Motor neuron (in vitro differentiated cells): ENCODE results near the gene FOXF2. TPM values are rescaled to one million over a fixed set of nuclear protein-coding genes. Genes with fewer than 3 reads are reported as not detected.
"Not testable (repeated sequence)": the region's sequence is repeated elsewhere in the genome, so short reads cannot be mapped to it uniquely, and the experiment has no call there.

ENCODE experiments used
- ATAC-seq, 8 experiments: fragments of 200-7000 bp; cut with Tn5 transposase; replicated peaks in 6 of 8; 2 replicates each; pipeline ENCODE4 v1.8.0; 2021; ENCODE audit warnings: mild to moderate bottlenecking in 8 of 8, moderate library complexity in 8 of 8
- H3K27ac ChIP-seq, 2 donors: fragments of 250-450 bp; sonication (Bioruptor Pico); 2 replicates each; pipeline ENCODE4 v1.9.0; 2021; ENCODE audit warnings: antibody characterized with exemption in 2 of 2, mild to moderate bottlenecking in 2 of 2, moderate library complexity in 1 of 2
- H3K4me1 ChIP-seq, 2 donors: fragments of 250-450 bp; sonication (Bioruptor Pico); replicated peaks in 1 of 2; 2 replicates each; pipeline ENCODE4 v1.6.1; 2021; ENCODE audit warnings: antibody characterized with exemption in 2 of 2, mild to moderate bottlenecking in 2 of 2, moderate library complexity in 1 of 2
- H3K4me3 ChIP-seq, 5 donors: fragments of 250-450 bp; sonication (Bioruptor Pico); 2 replicates each; pipeline ENCODE4 v1.9.0; 2021; ENCODE audit warnings: antibody characterized with exemption in 5 of 5, mild to moderate bottlenecking in 5 of 5, moderate library complexity in 4 of 5
- WGBS, 10 experiments: fragments of 450-650 bp; shearing (Covaris generic); methylation state at CpG; one replicate each; pipeline ENCODE4 v1.0.0; 2022; 5-methylcytosine and 5-hydroxymethylcytosine counted together
- in situ Hi-C, 9 experiments: fragments of 400-800 bp; cut with MboI; loops; one replicate each; pipeline ENCODE4 v1.15.0; 2021; ENCODE audit warnings: low sequenced_read_pairs in 9 of 9, low pct_unique_long_range_greater_than_20kb in 2 of 9; ENCODE audit not compliant: unreplicated experiment in 9 of 9
- total RNA-seq, 8 experiments: library from RNA; unstranded; fragments of 300-600 nt; gene quantifications; 2 replicates each; pipeline versions ENCODE4 v1.2.3 to v1.2.4, GENCODE V29; 2022

Gene FOXF2
- total RNA-seq, 8 experiments from 2014 or later, result 0.08 to 6.9 (median 0.24) TPM; not detected in 2

DNA sequence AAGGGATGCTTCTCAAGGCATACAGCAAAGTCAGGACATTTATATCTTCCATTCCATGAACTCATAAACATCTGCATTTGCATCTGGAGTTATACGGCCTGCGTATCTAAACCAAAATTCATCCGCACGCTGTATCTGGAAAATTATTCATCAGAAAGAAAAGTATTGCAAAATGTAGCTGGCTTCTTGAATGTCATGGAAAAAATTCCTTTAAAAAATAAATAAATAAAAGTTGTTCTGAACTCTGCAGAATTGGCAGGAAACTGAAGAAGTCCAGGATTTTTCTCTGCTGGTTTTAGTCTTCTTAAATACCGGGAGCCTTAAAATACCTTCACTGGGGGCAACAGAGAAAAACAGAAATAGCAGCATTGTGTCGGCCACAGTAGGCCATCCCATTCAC, 23.7 kb upstream of the FOXF2 start:
- no peak for ATAC-seq
- Histone ChIP-seq H3K27ac (no peak overlapping the region), H3K4me3 (no peak overlapping the region), H3K4me1 (no peaks in the 10 kb centered on the region)
- WGBS, 10 experiments, result 27 to 100% (median 80%) methylated on average over 2 to 6 of the region's 6 CpGs
- in situ Hi-C loops, result no loop called here

DNA sequence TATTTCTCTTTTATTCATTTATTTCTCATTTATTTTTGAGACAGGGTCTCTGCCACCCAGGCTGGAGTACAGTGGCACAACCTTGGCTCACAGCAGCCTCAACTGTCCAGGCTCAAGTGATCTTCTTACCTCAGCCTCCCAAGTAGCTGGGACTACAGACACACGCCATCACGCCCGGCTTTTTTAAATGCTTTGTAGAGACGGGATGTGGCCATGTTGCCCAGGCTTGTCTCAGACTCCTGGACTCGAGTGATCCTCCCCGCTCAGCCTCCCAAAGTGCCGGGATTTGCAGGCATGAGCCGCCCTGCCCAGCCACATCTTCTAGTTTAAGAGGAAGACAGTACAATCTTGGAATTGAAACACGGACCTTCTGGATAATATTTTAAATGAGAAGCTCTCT, 21.6 kb upstream of the FOXF2 start:
- Histone ChIP-seq H3K4me3 (no peak overlapping the region), H3K4me1 (no peaks in the 10 kb centered on the region)
- 60 to 100% (median 83%) methylated on average over 1 to 9 of the region's 9 CpGs; no CpG with 5 or more reads in 2 of the 10 experiments for WGBS, 10 experiments

DNA sequence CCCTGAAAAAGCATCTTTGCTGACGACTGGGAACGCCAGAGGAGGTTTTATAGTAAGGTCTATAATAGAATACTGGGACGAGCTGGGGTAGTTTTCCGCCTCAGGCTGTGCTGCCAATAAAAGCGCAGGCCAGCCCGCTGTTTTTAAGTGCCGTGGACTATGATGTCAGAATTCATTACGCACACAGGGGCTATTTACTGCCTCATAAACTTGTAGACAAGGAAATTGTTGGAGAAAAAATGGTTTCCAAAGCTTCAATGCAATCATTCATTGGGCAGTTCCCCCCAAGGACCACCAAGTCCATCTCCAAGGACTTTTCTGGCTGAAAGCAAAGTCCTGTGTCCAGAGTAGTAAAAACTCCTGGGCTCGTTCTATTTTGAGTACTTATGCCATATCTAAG, 20.4 kb upstream of the FOXF2 start:
- in situ Hi-C loops, result no loop called here
- H3K4me1 ChIP-seq, result no peaks in the 10 kb centered on the region
- H3K4me3 ChIP-seq, result no peak overlapping the region
- H3K27ac ChIP-seq, result no peak overlapping the region
- no peak for ATAC-seq
- WGBS, 10 experiments, result 38 to 92% (median 77%) methylated on average over 2 to 8 of the region's 9 CpGs; no CpG with 5 or more reads in 2 of the 10 experiments

More for the DNA sequence above, 21.6 kb upstream of the FOXF2 start:
- no peak overlapping the region for H3K27ac ChIP-seq
- ATAC-seq, result no peak
- in situ Hi-C loops, result no loop called here

DNA sequence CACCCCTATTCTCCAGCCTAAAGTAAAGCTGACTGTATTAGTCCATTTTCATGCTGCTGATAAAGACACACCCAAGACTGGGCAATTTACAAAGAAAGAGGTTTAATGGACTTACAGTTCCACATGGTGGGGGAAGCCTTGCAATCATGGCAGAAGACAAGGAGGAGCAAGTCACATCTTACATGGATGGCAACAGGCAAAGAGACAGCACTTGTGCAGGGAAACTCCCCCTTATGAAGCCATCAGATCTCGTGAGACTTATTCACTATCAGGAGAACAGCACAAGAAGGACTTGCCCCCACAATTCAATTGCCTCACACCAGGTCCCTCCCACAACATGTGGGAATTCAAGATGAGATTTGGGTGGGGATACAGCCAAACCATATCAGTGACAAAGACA, 19.7 kb upstream of the FOXF2 start:
- H3K27ac ChIP-seq, H3K4me1 ChIP-seq, H3K4me3 ChIP-seq, ATAC-seq, in situ Hi-C loops: not testable (repeated sequence)
- WGBS, 10 experiments, result 43 to 45% (median 43%) methylated on average over 1 of the region's 1 CpG; no CpG with 5 or more reads in 7 of the 10 experiments

DNA sequence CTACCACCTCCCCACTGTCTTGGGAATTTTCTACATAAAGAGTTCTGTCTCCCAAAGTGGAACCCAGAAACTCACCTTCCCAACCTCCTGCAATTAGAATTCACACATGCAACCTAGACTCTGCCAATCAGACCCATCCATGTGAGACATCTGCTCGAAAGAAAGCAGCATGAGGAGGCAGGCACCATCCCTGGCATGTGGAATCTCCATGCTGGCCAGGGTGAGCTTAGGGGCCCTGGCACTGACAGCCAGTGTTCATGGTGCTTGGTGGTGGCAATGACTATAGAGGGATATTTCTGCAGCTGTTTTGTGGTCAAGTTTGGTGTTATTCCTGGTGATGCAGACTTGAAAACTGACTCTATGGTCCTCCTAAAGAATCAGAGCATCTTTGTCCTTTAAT, 17.4 kb upstream of the FOXF2 start:
- no peak for ATAC-seq
- H3K4me3 ChIP-seq, result no peak overlapping the region
- no peak overlapping the region for H3K27ac ChIP-seq
- in situ Hi-C loops, result no loop called here
- no peaks in the 10 kb centered on the region for H3K4me1 ChIP-seq
- 0 to 40% (median 0%) methylated on average over 1 of the region's 1 CpG; no CpG with 5 or more reads in 7 of the 10 experiments for WGBS, 10 experiments

DNA sequence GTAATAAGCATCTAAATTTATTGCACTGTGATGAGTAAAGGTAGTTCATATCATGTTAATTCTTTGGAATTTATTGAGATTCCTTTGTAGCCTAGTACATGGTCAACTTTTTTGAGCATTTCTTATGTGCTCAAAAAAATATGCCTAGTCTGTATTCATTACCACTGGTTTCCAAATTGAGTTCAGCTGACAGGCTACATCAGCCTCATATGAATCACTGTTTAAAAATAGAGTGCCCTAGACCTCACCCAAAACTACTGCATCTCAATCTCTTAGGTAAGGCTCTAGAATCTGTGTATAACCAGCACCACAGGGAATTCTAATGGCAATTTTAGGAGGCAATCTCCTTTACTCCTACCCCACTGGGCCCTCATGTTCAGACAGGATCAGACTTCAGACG, 16.7 kb upstream of the FOXF2 start:
- H3K4me3 ChIP-seq, result no peak overlapping the region
- in situ Hi-C loops, result no loop called here
- ATAC-seq, result peak in 2 of 8 experiments; percentile 57 to 78
- H3K27ac ChIP-seq, result no peak overlapping the region
- no peaks in the 10 kb centered on the region for H3K4me1 ChIP-seq
- WGBS, 10 experiments, result 0 to 60% (median 33%) methylated on average over 1 of the region's 1 CpG; no CpG with 5 or more reads in 6 of the 10 experiments

DNA sequence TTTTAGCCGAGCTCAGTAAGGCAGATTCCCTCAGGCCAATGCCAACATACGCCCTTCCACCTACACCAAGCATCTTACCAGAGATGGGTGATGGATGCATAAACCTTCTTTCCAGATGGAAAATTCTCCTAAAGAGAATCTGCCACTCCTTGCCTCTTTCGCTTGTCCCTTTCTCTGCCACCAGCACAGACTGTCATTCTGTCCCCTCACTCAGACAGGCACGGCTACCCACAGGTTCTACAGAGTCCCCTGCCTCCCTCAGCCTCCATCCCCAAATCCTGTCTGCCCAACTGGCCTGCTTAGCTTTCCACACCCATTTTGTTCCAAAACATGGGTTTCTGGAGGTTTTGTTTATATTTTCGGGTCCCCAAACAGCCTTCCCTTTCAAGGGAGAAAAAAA, 12.7 kb upstream of the FOXF2 start:
- no peak for ATAC-seq
- 38 to 86% (median 67%) methylated on average over 1 to 4 of the region's 5 CpGs; no CpG with 5 or more reads in 1 of the 10 experiments for WGBS, 10 experiments
- Histone ChIP-seq H3K27ac (no peak overlapping the region), H3K4me3 (no peak overlapping the region), H3K4me1 (peaks cover 0 to 2% of the 10 kb centered on the region in 2 donors)
- in situ Hi-C loops, result loop anchor here in 8 of 9 experiments (25.0 kb wide), 2 partner anchors 589 to 789 kb away; no protein-coding TSS in a partner anchor

DNA sequence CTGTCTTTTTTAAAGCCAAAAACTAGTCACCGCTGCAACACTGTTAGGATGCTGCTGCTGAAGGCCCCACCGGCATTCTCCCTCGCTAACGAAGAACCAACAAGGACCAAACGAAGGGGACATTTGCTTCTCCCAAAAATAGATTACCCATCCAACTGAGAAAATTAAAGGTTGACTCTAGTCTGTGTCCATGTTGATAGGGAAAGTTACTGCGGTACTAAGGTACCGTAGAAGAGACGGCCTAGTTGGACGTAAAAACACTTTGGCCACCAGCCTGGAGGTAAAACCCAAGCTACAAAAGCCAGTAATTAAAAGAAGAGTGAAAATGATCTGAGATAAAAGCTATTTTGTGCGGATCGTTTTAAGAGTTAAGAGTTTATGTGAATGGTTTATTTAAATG, 11.8 kb upstream of the FOXF2 start:
- Histone ChIP-seq H3K27ac (no peak overlapping the region), H3K4me1 (peaks cover 2 to 5% of the 10 kb centered on the region in 2 donors), H3K4me3 (no peak overlapping the region)
- ATAC-seq, result no peak
- in situ Hi-C loops, result loop anchor here in 8 of 9 experiments (25.0 kb wide), 2 partner anchors 590 to 790 kb away; no protein-coding TSS in a partner anchor
- WGBS, 10 experiments, result 6 to 100% (median 32%) methylated on average over 1 to 9 of the region's 11 CpGs; no CpG with 5 or more reads in 1 of the 10 experiments

DNA sequence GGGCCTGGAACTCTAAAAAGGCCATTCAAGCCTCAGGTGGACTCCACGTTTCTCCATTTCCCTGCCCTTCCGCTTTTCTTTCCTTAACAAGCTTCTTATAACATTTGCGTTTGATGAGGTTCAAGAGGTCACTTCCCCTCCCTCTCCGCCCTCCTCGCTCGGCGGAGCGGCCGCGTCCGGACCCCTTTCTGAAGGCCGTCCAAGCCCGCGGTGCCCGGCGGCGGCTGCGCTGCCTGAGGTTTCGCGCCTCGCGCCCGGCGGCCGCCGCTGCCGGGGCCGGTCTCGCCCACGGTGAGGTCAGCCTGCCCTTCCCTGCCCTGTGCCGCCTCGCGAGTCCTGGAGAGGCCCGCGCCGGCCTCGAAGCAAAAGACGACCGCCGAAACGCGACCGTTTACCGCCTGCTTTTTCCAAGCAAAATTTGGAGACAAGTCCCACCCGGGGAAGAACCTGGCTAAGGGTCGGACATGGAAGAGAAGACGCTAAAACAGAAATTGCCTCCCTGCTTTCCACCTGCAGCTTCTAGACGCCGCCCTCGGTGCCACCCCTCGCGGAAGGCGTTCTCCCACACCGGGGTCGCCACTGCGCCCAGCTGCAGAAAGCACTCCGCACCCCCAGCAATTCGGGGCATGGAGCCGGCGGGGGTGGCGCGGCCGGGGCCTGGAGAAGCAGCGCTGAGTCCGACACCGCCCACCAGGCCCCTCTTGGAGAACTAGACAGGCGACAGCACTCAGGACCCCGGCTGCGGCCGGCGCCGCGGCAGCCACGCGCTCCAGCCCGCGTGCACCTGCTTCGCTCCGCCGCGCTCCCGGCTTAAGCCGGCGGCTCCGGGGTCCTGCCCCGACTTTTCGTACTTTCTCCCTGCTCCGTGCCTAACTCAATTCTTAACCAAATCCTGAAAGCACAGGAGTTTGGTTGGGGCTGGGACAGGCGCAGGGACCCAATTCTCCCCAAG, 11.0 kb upstream of the FOXF2 start:
- Histone ChIP-seq H3K4me3 (no peak overlapping the region), H3K27ac (no peak overlapping the region), H3K4me1 (peaks cover 2 to 5% of the 10 kb centered on the region in 2 donors)
- in situ Hi-C loops, result loop anchor here in 8 of 9 experiments (25.0 kb wide), 2 partner anchors 591 to 791 kb away; no protein-coding TSS in a partner anchor
- WGBS, 10 experiments, result 0 to 2% (median 0%) methylated on average over 1 to 33 of the region's 89 CpGs; no CpG with 5 or more reads in 3 of the 10 experiments
- no peak for ATAC-seq

DNA sequence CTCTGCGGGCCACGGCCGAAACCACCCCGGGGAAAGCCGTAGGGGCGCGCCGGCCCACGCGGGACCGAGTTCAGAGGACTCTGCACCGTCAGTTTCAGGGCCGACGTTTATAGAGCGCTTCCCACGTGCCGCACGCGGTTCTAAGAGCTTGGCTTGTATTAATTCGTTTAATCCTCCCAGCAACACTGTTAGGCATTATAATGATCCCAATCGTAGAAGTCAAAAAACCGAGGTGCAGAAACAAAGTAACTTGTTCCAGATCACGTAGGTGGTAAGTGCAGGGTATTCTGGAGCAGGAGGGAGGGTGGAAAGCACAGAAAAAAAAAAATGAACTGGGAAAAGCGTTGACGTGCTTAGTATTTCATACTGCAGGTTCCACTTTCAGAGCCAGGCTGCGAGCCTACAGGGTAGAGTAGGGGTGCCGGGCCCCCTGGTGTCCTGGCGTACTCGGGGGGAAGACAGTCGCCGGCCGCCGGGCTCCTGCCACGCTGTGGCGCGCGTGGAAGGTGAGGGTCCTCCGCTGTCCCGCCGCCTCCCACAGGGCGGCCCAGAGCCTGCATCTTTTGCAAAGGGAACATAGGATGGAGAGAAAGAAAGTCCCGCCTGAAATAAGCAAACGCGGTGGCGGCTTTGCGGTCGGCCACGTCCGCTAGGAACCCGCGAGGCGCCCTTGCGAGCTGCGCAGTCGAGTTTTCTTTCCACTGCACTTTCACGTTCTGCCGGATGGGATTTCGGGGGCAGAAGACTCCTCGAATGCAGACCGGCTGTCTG, 10.2 kb upstream of the FOXF2 start:
- in situ Hi-C loops, result loop anchor here in 8 of 9 experiments (25.0 kb wide), 2 partner anchors 592 to 792 kb away; no protein-coding TSS in a partner anchor
- ATAC-seq, result no peak
- Histone ChIP-seq H3K4me1 (peaks cover 2 to 5% of the 10 kb centered on the region in 2 donors), H3K4me3 (no peak overlapping the region), H3K27ac (no peak overlapping the region)
- 0 to 14% (median 6%) methylated on average over 4 to 29 of the region's 60 CpGs; no CpG with 5 or more reads in 2 of the 10 experiments for WGBS, 10 experiments

DNA sequence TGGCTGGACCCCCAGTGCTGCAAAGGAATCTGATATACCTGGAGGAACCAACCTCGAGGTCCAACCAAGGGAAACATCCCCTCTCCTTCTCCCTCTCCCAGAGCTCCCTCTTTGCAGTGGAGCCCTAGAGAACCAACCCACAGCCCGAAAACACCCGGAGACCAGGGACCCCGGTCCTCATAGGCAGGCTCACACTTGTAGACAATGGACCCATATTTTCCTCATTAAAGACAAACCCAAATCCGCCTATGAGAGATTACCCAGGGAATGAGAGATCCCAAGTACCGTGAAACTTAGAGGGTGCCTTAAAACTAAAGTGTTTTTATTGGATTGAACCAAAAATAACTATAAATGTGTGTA, 9.6 kb upstream of the FOXF2 start:
- Histone ChIP-seq H3K4me3 (no peak overlapping the region), H3K4me1 (peaks cover 2 to 5% of the 10 kb centered on the region in 2 donors), H3K27ac (no peak overlapping the region)
- ATAC-seq, result no peak
- in situ Hi-C loops, result loop anchor here in 8 of 9 experiments (10.0 to 25.0 kb wide), 3 partner anchors 585 to 792 kb away; no protein-coding TSS in a partner anchor
- 0 to 63% (median 0%) methylated on average over 1 to 5 of the region's 6 CpGs; no CpG with 5 or more reads in 3 of the 10 experiments for WGBS, 10 experiments

DNA sequence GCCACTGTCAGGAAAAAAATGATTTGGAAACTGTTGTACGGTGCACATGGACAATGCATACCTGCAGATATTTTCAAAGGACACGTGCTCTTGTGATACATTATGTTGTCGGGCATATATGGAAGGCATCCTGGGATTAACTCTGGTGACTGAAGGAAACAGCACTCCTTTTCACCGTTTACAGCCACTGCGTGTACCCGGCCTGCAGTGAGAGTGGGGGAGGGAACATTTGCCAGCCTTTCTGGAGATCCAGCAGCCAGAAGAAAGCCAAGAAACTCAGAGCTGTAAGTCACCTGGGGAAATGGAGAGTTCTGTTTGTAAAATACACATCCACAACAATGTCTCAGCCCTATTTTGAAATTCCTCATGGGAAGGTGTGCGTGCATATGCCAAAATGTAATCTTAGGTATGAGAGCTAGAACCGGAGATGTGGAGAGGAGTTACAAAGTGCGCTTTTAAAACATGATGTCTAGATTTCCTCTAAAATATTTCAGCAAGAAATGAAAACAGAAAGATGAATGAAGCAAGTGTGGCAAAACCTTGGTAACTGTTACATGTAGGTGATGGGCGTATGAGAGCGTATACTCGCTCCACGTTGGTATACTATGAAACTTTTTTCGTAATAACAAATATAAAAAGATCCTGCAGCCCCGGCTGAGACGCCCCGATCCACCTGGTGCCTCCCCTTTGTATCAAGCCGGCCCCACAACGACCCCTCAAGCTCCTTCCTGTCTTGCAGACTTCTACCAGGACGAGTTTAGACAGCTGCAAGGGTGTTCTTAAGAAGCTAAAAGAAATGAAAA, 8.6 kb upstream of the FOXF2 start:
- no peak for ATAC-seq
- in situ Hi-C loops, result loop anchor here in 8 of 9 experiments (10.0 to 25.0 kb wide), 3 partner anchors 586 to 794 kb away; no protein-coding TSS in a partner anchor
- Histone ChIP-seq H3K4me1 (peaks cover 2 to 5% of the 10 kb centered on the region in 2 donors), H3K27ac (no peak overlapping the region), H3K4me3 (no peak overlapping the region)
- WGBS, 10 experiments, result 0 to 73% (median 27%) methylated on average over 1 to 20 of the region's 20 CpGs; no CpG with 5 or more reads in 1 of the 10 experiments
